OCI-LY1 (cell line): ENCODE measurements around the gene USP6NL.

Source experiments
- H2AFZ ChIP-seq: fragments of 200-600 bp; sonication (generic), shearing (Covaris generic); 2 replicates; pipeline ENCODE4 v1.6.0; 2014; ENCODE audit warnings: antibody characterized with exemption, mild to moderate bottlenecking, low read length
- H3F3A ChIP-seq: fragments of 200-600 bp; sonication (generic), shearing (Covaris generic); 2 replicates; pipeline ENCODE4 v1.6.0; 2014; ENCODE audit warnings: mild to moderate bottlenecking, antibody characterized with exemption, low read length, moderate library complexity; ENCODE audit not compliant: insufficient read depth
- H3K27ac ChIP-seq: fragments of 200-600 bp; sonication (generic); 2 replicates; pipeline ENCODE4 v1.5.1; 2014; ENCODE audit warnings: low read length, mixed run types, mild to moderate bottlenecking, low read depth; ENCODE audit not compliant: poor library complexity, severe bottlenecking
- H3K27me3 ChIP-seq: fragments of 200-600 bp; sonication (generic); 2 replicates; pipeline ENCODE4 v1.6.0; 2014; ENCODE audit warnings: antibody characterized with exemption, mild to moderate bottlenecking, low read length, moderate library complexity; ENCODE audit not compliant: insufficient read depth
- H3K36me3 ChIP-seq: fragments of 200-600 bp; sonication (generic); 2 replicates; pipeline ENCODE4 v1.6.1; 2014; ENCODE audit warnings: mild to moderate bottlenecking, antibody characterized with exemption, low read length, moderate library complexity, mixed read lengths; ENCODE audit not compliant: insufficient read depth
- H3K4me1 ChIP-seq: fragments of 200-600 bp; sonication (generic); 2 replicates; pipeline ENCODE4 v1.5.1; 2014; ENCODE audit warnings: mild to moderate bottlenecking, low read length, moderate library complexity; ENCODE audit not compliant: insufficient read depth, severe bottlenecking
- H3K4me2 ChIP-seq: fragments of 200-600 bp; sonication (generic), shearing (Covaris generic); 2 replicates; pipeline ENCODE4 v1.6.1; 2014; ENCODE audit warnings: low read length
- H3K4me3 ChIP-seq: fragments of 200-600 bp; sonication (generic); 2 replicates; pipeline ENCODE4 v1.5.1; 2014; ENCODE audit warnings: low read length, low read depth, mild to moderate bottlenecking, mixed read lengths; ENCODE audit not compliant: poor library complexity, severe bottlenecking
- H3K79me2 ChIP-seq: fragments of 200-600 bp; shearing (Covaris generic); 2 replicates; pipeline ENCODE4 v1.6.1; 2016; ENCODE audit warnings: mixed run types, low read length, mixed read lengths; ENCODE audit not compliant: insufficient read depth
- H3K9ac ChIP-seq: fragments of 200-600 bp; sonication (generic), shearing (Covaris generic); 2 replicates; pipeline ENCODE4 v1.6.1; 2014; ENCODE audit warnings: mild to moderate bottlenecking, low read length, mixed read lengths
- H3K9me2 ChIP-seq: fragments of 200-600 bp; sonication (generic), shearing (Covaris generic); 2 replicates; pipeline ENCODE4 v1.6.1; 2014; ENCODE audit warnings: low read depth, mild to moderate bottlenecking, low read length, mixed read lengths
- H3K9me3 ChIP-seq: fragments of 200-600 bp; shearing (Covaris generic); 2 replicates; pipeline ENCODE4 v1.6.1; 2014; ENCODE audit warnings: low read length, mixed read lengths
- H4K20me1 ChIP-seq: fragments of 200-600 bp; sonication (generic), shearing (Covaris generic); 2 replicates; pipeline ENCODE4 v1.6.0; 2016; ENCODE audit warnings: mild to moderate bottlenecking, low read length; ENCODE audit not compliant: insufficient read depth
- EZH2 ChIP-seq: fragments of 200-600 bp; sonication (generic), shearing (Covaris generic); IDR thresholded peaks from 2 replicates; pipeline ENCODE4 v1.8.0; 2017; ENCODE audit warnings: borderline replicate concordance, mixed run types, mild to moderate bottlenecking, antibody characterized with exemption, low read length, moderate library complexity, mixed read lengths
- TF ChIP-seq, protein P1 (sequence below): fragments of 200-600 bp; sonication (generic), shearing (Covaris generic); IDR thresholded peaks from 2 replicates; pipeline ENCODE4 v1.5.1; 2017; ENCODE audit warnings: mild to moderate bottlenecking, antibody characterized with exemption, low read length, moderate library complexity, mixed read lengths

Gene USP6NL

DNA sequence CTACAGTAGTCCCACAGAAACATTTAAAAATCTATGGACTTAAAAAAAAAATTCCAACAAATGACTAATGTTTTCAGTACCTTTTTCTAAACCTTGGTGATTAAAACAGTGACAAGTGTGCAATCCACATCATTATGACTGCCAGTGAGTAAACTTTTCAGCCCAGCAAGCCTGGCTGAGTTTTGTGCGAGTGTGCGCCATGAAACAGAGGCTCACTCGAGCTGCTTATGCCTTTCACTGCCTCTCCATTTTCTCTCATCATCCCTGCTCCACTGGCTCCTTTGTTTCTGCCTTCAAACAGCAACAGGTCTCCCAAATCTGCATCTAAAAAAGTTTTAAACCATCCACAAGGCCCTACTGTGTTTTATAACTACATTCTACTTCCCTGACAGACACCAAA is 105.8 kb downstream of the USP6NL start:
- no peak overlapping the region for H3K4me3 ChIP-seq
- no peak overlapping the region for H3K9ac ChIP-seq
- no peaks in the 10 kb centered on the region for H3K27me3 ChIP-seq
- no peak overlapping the region for H3K27ac ChIP-seq
- no peak overlapping the region for H3K4me2 ChIP-seq
- no peaks in the 10 kb centered on the region for H3K36me3 ChIP-seq
- no peak overlapping the region for H2AFZ ChIP-seq
- no peaks in the 10 kb centered on the region; the same call in 1 of the 2 replicates for H3F3A ChIP-seq
- H3K79me2 ChIP-seq: no peaks in the 10 kb centered on the region
- no peaks in the 10 kb centered on the region for H3K9me3 ChIP-seq
- no peaks in the 10 kb centered on the region for H4K20me1 ChIP-seq
- TF ChIP-seq EZH2: no peak
- TF ChIP-seq, protein P1, sequence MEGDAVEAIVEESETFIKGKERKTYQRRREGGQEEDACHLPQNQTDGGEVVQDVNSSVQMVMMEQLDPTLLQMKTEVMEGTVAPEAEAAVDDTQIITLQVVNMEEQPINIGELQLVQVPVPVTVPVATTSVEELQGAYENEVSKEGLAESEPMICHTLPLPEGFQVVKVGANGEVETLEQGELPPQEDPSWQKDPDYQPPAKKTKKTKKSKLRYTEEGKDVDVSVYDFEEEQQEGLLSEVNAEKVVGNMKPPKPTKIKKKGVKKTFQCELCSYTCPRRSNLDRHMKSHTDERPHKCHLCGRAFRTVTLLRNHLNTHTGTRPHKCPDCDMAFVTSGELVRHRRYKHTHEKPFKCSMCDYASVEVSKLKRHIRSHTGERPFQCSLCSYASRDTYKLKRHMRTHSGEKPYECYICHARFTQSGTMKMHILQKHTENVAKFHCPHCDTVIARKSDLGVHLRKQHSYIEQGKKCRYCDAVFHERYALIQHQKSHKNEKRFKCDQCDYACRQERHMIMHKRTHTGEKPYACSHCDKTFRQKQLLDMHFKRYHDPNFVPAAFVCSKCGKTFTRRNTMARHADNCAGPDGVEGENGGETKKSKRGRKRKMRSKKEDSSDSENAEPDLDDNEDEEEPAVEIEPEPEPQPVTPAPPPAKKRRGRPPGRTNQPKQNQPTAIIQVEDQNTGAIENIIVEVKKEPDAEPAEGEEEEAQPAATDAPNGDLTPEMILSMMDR: no peak
- H3K9me2 ChIP-seq: no peaks in the 10 kb centered on the region
- H3K4me1 ChIP-seq: no peaks in the 10 kb centered on the region

DNA sequence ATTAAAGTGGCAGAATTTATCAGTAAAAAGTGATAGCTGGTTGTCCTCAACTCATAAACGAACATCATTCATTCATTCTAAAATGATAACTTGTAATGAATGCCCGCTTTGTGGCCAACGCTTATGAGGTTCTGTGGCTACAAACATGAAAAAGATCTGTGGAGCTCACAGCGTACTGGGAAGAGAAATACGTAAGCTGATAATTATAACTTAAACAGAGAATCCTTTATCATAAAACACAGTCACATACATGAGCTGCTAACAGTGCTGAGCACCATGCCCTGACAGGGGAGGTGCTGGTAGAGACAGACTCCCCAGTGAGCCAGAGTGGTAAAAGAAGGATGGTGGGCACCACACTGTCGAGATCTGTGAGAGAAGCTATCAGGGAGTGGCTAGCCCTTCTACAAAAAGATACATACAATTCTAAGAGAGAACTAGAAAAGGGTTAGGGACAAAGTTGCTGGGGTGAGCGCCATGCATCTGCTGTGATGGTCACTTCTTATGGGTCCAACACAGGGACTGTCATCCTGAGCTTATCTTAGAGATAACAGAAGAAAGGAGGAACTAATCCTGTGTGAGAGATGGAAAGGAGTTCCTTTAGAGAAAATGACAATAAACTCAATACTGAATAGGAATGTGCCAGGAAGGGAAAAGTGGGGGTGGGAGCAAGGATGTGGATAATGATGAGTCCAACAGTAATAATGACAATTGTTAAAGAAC is 106.7 kb downstream of the USP6NL start:
- H3K9me2 ChIP-seq: no peaks in the 10 kb centered on the region
- no peaks in the 10 kb centered on the region for H4K20me1 ChIP-seq
- H2AFZ ChIP-seq: no peak overlapping the region
- H3K9ac ChIP-seq: no peak overlapping the region
- no peak overlapping the region for H3K27ac ChIP-seq
- TF ChIP-seq, protein P1: no peak
- no peak for TF ChIP-seq EZH2
- H3K4me2 ChIP-seq: no peak overlapping the region
- no peaks in the 10 kb centered on the region for H3K27me3 ChIP-seq
- H3F3A ChIP-seq: no peaks in the 10 kb centered on the region; the same call in 1 of the 2 replicates
- H3K4me3 ChIP-seq: no peak overlapping the region
- H3K36me3 ChIP-seq: no peaks in the 10 kb centered on the region
- H3K9me3 ChIP-seq: no peaks in the 10 kb centered on the region
- no peaks in the 10 kb centered on the region for H3K4me1 ChIP-seq
- H3K79me2 ChIP-seq: no peaks in the 10 kb centered on the region

DNA sequence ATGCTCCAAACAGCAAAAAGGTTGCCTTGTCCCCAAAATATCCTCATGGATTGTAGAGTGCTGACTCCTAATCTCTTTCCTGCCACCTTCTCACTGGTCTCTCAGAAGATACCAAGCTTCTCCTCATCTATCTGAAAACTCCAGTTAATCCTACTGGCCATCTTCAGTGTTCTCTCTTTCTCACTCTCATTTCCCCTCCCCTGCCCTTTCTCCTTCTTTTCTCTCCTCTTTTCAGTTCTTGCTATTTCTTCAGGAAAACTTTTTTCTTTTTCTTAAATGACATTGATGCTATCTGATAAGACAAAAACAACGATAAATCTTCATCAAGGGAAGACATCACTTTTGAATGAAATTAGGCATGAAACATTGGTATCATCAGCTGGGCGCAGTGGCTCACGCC is 109.8 kb downstream of the USP6NL start:
- no peak overlapping the region for H3K27ac ChIP-seq
- H3K4me1 ChIP-seq: no peaks in the 10 kb centered on the region
- H2AFZ ChIP-seq: no peak overlapping the region
- no peak overlapping the region for H3K4me3 ChIP-seq
- no peak overlapping the region for H3K9ac ChIP-seq
- H4K20me1 ChIP-seq: no peaks in the 10 kb centered on the region
- TF ChIP-seq, protein P1: no peak
- TF ChIP-seq EZH2: no peak
- H3K9me2 ChIP-seq: no peaks in the 10 kb centered on the region
- no peaks in the 10 kb centered on the region; the same call in 1 of the 2 replicates for H3F3A ChIP-seq
- H3K27me3 ChIP-seq: no peaks in the 10 kb centered on the region
- H3K4me2 ChIP-seq: no peak overlapping the region
- H3K36me3 ChIP-seq: no peaks in the 10 kb centered on the region; the same call in 1 of the 2 replicates
- H3K9me3 ChIP-seq: no peaks in the 10 kb centered on the region
- no peaks in the 10 kb centered on the region for H3K79me2 ChIP-seq
